ENCODE results near the gene TGFB1. TPM values are rescaled to one million over a fixed set of nuclear protein-coding genes. Genes with fewer than 3 reads are reported as not detected.

TGFB1 gene
- total and polyA plus RNA-seq, 2 of the 13 experiments (the other 11 are each of a cell fraction or from before 2014, with no cell fraction given), result 4.1 to 5.4 TPM

DNA sequence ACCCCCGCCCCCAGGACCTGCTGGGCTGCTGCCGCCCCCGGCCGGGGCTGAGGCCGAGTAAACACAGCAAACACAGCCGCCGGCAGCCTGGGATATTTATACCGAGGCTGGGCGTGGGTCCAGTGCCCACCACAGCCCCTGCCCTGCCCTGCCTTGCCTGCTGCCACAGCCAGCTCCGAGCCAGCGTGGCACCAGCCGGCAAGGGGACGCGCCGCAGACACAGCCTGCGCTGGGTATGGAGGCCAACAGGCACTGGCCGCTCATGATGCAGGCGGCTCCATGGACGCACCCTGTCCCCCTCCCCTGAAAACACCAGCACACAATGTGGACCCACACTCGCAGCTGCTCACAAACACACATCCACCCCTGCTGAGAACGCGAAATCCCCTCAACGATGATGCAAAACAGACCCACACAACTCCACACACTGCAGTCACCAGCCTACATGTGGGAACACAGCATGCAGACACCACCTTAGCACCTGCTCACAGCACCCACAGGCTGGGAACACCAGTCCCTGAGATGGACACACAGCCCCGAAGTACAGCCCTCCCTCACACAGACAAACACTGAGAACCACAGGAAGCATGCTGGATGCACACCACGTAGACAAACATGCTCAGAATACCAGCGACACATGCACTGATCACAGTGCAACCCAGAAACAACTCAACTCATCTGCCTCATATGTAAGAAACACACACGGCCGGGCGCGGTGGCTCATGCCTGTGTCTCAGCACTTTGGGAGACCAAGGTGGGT is 27.6 kb downstream of the TGFB1 start:
- H3K4me2 ChIP-seq (ENCODE audit: low read depth, low read length), result peak overlapping the region; percentile 77
- H3K27ac ChIP-seq (ENCODE audit: extremely low read length, insufficient read depth, low read length), result peak overlapping the region; percentile 58
- H3K4me1 ChIP-seq (ENCODE audit: insufficient read depth, low read length), result peaks cover 63% of the 10 kb centered on the region
- DNase-seq (ENCODE audit: low spot score) (peak; percentile 56), ATAC-seq (peak; percentile 6), FAIRE-seq (no peak)
- POLR2A ChIA-PET, result interaction anchor here (1.8 to 6.2 kb wide), 3 partner anchors 26 to 63 kb away, joined by 10 to 73 read pairs (median 21); partner anchors contain the start of genes B9D2, HNRNPUL1 and TGFB1
- peak overlapping the region; percentile 61 for H3K9ac ChIP-seq (ENCODE audit: insufficient read depth, low read depth, low read length)
- no peaks in the 10 kb centered on the region for H3K27me3 ChIP-seq (ENCODE audit: control insufficient read depth in 1 of 2, insufficient read depth in 2 of 2, low read length in 2 of 2)
- no peaks in the 10 kb centered on the region for H3K9me3 ChIP-seq (ENCODE audit: low read length)
- H4K20me1 ChIP-seq (ENCODE audit: insufficient read depth, low read length), result no peaks in the 10 kb centered on the region
- no TSS peak for BruUV-seq (replicated peaks)
- CTCF ChIA-PET (ENCODE audit: low intra/inter-chr PET ratio, low total read pairs), result no interaction called here
- H3K79me2 ChIP-seq (ENCODE audit: insufficient read depth, low read length), result peaks cover 2% of the 10 kb centered on the region
- H2AFZ ChIP-seq (ENCODE audit: low read length), result no peak overlapping the region
- intact Hi-C loops (cut with micrococcal nuclease; ENCODE audit: unreplicated experiment), result loop anchor here (2.0 kb wide), 1 partner anchor 27 kb away; the partner anchor contains the start of gene TGFB1
- H3K36me3 ChIP-seq (replicated peaks in 1 of 2; ENCODE audit: control insufficient read depth in 1 of 2, insufficient read depth in 2 of 2, low read length in 2 of 2), result peaks cover 8 to 21% of the 10 kb centered on the region in 2 experiments; a peak in 4 of 5 replicates
- 35% methylated on average over 12 of the region's 30 CpGs for WGBS (ENCODE audit: low lambda C conversion rate)
- in situ Hi-C loops (cut with HindIII; ENCODE audit: extremely low pct_ligation_motif_present, low pct_unique_long_range_greater_than_20kb), result no loop called here
- peak overlapping the region; percentile 52 to 69 (median 61) for H3K4me3 ChIP-seq (replicated peaks in 1 of 3; ENCODE audit: insufficient read depth in 1 of 3, low read depth in 2 of 3, low read length in 3 of 3)
- TF ChIP-seq BHLHE40 (IDR thresholded peaks at IDR 0.05; ENCODE audit: low read length) (no peak), USF2 (IDR thresholded peaks at IDR 0.05; ENCODE audit: low read depth, low read length) (no peak), USF2 (CRISPR knock-in tag; IDR thresholded peaks at IDR 0.05; ENCODE audit: borderline replicate concordance) (no peak), KLF9 (CRISPR knock-in tag; IDR thresholded peaks at IDR 0.05; ENCODE audit: low read depth) (no peak), ZNF781 (CRISPR knock-in tag; IDR thresholded peaks at IDR 0.05; ENCODE audit: borderline replicate concordance, not compliant biosample characterization) (no peak), HDAC6 (IDR thresholded peaks at IDR 0.05; ENCODE audit: low read depth, low read length) (no peak), ZNF343 (CRISPR knock-in tag; IDR thresholded peaks at IDR 0.05) (0 out of 2 replicates have a peak, but pooled peaks have one; percentile 56), TRIM24 (CRISPR knock-in tag; IDR thresholded peaks at IDR 0.05) (no peak), SYNCRIP (IDR thresholded peaks at IDR 0.05; ENCODE audit: insufficient read depth, low read depth, low read length) (no peak), ZNF709 (CRISPR knock-in tag; IDR thresholded peaks at IDR 0.05) (no peak), ZNF253 (CRISPR knock-in tag; IDR thresholded peaks at IDR 0.05; ENCODE audit: borderline replicate concordance) (peak; percentile 22; the same call in 1 of the 2 replicates), ZNF552 (CRISPR knock-in tag; IDR thresholded peaks at IDR 0.05; ENCODE audit: borderline replicate concordance) (no peak), MED13 (CRISPR knock-in tag; IDR thresholded peaks at IDR 0.05) (no peak), BRCA1 (CRISPR knock-in tag; IDR thresholded peaks at IDR 0.05) (no peak), POLR2AphosphoS2 (IDR thresholded peaks at IDR 0.05; ENCODE audit: low read depth, low read length) (no peak)
- TF ChIP-seq, protein P1, sequence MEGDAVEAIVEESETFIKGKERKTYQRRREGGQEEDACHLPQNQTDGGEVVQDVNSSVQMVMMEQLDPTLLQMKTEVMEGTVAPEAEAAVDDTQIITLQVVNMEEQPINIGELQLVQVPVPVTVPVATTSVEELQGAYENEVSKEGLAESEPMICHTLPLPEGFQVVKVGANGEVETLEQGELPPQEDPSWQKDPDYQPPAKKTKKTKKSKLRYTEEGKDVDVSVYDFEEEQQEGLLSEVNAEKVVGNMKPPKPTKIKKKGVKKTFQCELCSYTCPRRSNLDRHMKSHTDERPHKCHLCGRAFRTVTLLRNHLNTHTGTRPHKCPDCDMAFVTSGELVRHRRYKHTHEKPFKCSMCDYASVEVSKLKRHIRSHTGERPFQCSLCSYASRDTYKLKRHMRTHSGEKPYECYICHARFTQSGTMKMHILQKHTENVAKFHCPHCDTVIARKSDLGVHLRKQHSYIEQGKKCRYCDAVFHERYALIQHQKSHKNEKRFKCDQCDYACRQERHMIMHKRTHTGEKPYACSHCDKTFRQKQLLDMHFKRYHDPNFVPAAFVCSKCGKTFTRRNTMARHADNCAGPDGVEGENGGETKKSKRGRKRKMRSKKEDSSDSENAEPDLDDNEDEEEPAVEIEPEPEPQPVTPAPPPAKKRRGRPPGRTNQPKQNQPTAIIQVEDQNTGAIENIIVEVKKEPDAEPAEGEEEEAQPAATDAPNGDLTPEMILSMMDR (CRISPR knock-in tag; IDR thresholded peaks at IDR 0.05), result peak; percentile 6; the same call in 1 of the 2 replicates
- TF ChIP-seq, protein P2, sequence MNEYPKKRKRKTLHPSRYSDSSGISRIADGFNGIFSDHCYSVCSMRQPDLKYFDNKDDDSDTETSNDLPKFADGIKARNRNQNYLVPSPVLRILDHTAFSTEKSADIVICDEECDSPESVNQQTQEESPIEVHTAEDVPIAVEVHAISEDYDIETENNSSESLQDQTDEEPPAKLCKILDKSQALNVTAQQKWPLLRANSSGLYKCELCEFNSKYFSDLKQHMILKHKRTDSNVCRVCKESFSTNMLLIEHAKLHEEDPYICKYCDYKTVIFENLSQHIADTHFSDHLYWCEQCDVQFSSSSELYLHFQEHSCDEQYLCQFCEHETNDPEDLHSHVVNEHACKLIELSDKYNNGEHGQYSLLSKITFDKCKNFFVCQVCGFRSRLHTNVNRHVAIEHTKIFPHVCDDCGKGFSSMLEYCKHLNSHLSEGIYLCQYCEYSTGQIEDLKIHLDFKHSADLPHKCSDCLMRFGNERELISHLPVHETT (CRISPR knock-in tag; conservative IDR thresholded peaks at IDR 0.05), result no peak
- TF ChIP-seq, protein P3, sequence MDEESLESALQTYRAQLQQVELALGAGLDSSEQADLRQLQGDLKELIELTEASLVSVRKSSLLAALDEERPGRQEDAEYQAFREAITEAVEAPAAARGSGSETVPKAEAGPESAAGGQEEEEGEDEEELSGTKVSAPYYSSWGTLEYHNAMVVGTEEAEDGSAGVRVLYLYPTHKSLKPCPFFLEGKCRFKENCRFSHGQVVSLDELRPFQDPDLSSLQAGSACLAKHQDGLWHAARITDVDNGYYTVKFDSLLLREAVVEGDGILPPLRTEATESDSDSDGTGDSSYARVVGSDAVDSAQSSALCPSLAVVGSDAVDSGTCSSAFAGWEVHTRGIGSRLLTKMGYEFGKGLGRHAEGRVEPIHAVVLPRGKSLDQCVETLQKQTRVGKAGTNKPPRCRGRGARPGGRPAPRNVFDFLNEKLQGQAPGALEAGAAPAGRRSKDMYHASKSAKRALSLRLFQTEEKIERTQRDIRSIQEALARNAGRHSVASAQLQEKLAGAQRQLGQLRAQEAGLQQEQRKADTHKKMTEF (CRISPR knock-in tag; IDR thresholded peaks at IDR 0.05), result peak; percentile 46

Data from HepG2 (cell line).